Effector memory CD4-positive, alpha-beta T cell (primary cell): ENCODE measurements around the gene PAPSS1.

Experiments
- DNase-seq, 3 donors: peaks; one replicate each; pipeline ENCODE4 v3.0.0-alpha.2; 2020
- H3K27ac ChIP-seq: 2 replicates; pipeline ENCODE4 v1.7.0; 2013; ENCODE audit warnings: mild to moderate bottlenecking, low read length, moderate library complexity; ENCODE audit not compliant: insufficient read depth, poor library complexity, severe bottlenecking
- H3K27me3 ChIP-seq: replicated peaks from 2 replicates; pipeline ENCODE4 v1.7.0; 2013; ENCODE audit warnings: mild to moderate bottlenecking, low read length; ENCODE audit not compliant: insufficient read depth, control insufficient read depth, poor library complexity, severe bottlenecking
- H3K36me3 ChIP-seq: 2 replicates; pipeline ENCODE4 v1.7.0; 2013; ENCODE audit warnings: mild to moderate bottlenecking, low read length, moderate library complexity; ENCODE audit not compliant: control insufficient read depth, insufficient read depth
- H3K4me1 ChIP-seq: 2 replicates; pipeline ENCODE4 v1.7.0; 2013; ENCODE audit warnings: low read length, mild to moderate bottlenecking; ENCODE audit not compliant: control insufficient read depth, insufficient read depth, poor library complexity, severe bottlenecking
- H3K4me3 ChIP-seq: 2 replicates; pipeline ENCODE4 v1.7.0; 2013; ENCODE audit warnings: low read length, low read depth, mild to moderate bottlenecking; ENCODE audit not compliant: insufficient read depth, poor library complexity, severe bottlenecking
- H3K9me3 ChIP-seq: 2 replicates; pipeline ENCODE4 v1.7.0; 2013; ENCODE audit warnings: mild to moderate bottlenecking, low read length, moderate library complexity; ENCODE audit not compliant: control insufficient read depth

Gene PAPSS1

DNA sequence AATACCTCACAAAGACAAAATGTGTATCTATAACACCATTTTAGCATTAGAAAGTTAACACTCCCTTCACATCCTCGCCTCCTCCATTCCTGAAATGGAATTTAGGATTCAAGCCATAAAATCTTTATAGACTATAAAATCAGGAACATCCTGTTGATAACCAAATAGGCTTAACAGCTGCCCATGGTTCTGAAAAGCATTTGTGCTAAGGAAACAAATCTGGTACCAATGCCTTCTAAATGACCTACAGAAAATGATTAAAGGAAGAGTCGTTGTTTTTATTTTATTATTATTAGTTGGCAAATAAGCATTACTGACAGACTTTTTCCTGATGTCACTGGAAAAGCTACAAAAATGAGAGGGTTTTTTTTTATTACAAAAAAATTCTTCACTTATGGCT is 79.8 kb downstream of the PAPSS1 start:
- Histone ChIP-seq H3K27ac (no peak overlapping the region), H3K36me3 (peaks cover 16% of the 10 kb centered on the region), H3K4me1 (no peaks in the 10 kb centered on the region), H3K4me3 (no peak overlapping the region), H3K9me3 (no peaks in the 10 kb centered on the region), H3K27me3 (no peaks in the 10 kb centered on the region)
- no peak for DNase-seq

DNA sequence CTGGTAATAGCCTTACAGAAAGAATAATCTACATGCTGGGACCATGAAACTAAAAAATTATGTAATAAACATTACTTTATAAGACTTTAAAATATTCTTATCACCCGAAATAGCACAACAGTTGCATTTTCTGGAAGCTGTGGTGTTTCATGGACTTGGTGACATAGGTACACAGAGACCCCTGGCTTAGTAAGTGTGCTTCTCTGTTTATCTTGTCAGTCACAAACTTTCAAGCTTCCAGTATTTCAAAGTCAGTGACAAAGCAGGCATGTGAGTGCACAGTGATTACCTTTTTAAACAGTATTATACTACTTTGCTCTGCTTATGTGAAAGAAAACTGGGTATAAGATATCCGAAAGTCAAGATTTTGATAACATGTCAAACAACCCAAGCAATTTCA is 84.3 kb downstream of the PAPSS1 start:
- Histone ChIP-seq H3K36me3 (peaks cover 5% of the 10 kb centered on the region), H3K27me3 (no peaks in the 10 kb centered on the region), H3K4me3 (no peak overlapping the region), H3K4me1 (no peaks in the 10 kb centered on the region), H3K9me3 (no peaks in the 10 kb centered on the region), H3K27ac (no peak overlapping the region)
- no peak for DNase-seq

DNA sequence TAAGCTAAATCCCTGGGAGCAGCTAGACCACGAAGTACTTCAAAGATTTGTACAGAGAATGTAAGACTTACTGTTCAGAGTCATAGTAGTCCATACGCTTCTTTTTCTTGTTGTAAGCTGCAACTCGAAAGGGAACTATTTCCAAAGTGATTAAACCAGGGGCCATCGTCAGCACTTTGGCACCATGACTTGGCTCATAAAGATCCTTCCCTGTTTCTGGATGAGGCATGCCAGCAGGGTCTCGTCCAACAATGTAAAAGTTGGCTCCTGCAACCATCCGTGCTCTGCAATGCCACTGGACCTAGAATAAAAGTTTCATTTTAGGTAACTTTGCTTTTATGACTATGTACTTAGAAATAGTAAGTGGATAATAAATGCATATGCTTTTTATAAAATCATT is 88.5 kb downstream of the PAPSS1 start:
- DNase-seq: no peak
- no peaks in the 10 kb centered on the region for H3K9me3 ChIP-seq
- H3K4me1 ChIP-seq: no peaks in the 10 kb centered on the region
- peaks cover 5% of the 10 kb centered on the region for H3K36me3 ChIP-seq
- H3K27ac ChIP-seq: no peak overlapping the region
- no peaks in the 10 kb centered on the region for H3K27me3 ChIP-seq
- no peak overlapping the region for H3K4me3 ChIP-seq

DNA sequence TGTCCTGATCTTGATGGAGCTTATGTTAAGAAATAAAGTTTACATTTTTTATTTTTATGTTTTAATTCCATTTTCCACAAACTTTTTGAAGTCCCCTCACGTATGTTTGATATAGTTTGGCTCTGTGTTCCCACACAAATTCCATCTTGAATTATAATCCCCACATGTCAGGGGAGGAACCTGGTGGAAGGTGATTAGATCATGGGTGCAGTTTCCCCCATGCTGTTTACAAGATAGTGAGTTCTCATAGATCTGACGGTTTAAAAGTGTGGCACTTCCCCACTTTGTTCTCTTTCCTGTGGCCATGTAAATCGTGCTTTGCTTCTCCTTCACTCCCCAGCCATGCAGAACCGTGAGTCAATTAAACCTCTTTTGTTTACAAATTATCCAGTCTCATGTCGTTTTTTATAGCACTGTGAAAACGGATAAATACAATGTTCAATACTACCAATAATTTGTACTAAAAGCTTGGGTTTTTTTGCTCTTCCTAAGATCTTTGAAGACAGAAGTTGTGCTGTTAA is 89.8 kb downstream of the PAPSS1 start:
- Histone ChIP-seq H3K4me1 (no peaks in the 10 kb centered on the region), H3K27ac (no peak overlapping the region), H3K36me3 (peaks cover 5% of the 10 kb centered on the region), H3K27me3 (no peaks in the 10 kb centered on the region), H3K9me3 (no peaks in the 10 kb centered on the region), H3K4me3 (no peak overlapping the region)
- no peak for DNase-seq

DNA sequence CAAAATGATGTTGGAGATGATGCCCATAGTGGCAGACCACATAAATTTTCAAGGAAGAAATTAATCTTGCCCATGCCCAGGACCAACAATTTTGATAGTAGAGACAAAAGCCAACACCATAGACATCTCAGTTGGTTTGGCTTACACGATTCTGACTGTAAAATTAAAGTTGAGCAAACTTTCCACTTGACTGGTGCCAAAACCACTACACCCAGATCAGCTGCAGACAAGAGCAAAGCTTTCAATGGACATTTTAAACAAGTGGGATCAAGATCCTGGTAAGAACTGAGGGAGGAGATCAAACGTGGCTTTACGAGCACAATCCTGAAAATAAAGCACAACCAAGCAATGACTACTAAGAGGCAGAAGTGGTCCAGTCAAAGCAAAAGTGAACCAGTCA is 90.7 kb downstream of the PAPSS1 start:
- peaks cover 5% of the 10 kb centered on the region for H3K36me3 ChIP-seq

DNA sequence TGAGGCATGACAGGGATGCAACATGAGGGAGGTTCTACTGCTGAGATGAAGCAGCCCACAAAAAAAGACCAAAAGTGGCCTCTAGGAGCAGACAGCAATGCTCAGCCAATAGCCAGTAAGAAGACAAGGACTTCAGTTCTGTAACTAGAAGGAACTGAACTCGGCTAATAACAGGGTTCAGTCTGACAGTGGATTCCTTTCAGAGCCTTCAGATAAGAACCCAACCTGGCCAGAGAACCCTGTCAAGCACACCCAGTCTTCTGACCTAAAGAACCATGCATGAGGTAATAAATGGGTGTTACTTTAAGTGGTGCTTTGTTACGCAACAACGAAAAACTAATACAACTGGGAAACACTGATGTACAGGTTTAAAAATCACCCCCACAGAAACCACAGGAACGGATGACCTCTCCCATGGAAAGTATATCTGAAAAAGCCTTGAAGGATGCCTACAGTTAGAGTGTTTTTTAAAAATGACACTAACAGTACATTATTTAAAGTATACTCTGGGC is 94.6 kb downstream of the PAPSS1 start:
- DNase-seq: no peak
- no peaks in the 10 kb centered on the region for H3K4me1 ChIP-seq
- no peaks in the 10 kb centered on the region for H3K27me3 ChIP-seq
- no peaks in the 10 kb centered on the region for H3K9me3 ChIP-seq
- H3K36me3 ChIP-seq: no peaks in the 10 kb centered on the region
- H3K27ac ChIP-seq: no peak overlapping the region
- H3K4me3 ChIP-seq: no peak overlapping the region

More for the DNA sequence above, 90.7 kb downstream of the PAPSS1 start:
- Histone ChIP-seq H3K4me1 (no peaks in the 10 kb centered on the region), H3K27me3 (no peaks in the 10 kb centered on the region), H3K9me3 (no peaks in the 10 kb centered on the region), H3K27ac (no peak overlapping the region), H3K4me3 (no peak overlapping the region)
- DNase-seq: no peak

DNA sequence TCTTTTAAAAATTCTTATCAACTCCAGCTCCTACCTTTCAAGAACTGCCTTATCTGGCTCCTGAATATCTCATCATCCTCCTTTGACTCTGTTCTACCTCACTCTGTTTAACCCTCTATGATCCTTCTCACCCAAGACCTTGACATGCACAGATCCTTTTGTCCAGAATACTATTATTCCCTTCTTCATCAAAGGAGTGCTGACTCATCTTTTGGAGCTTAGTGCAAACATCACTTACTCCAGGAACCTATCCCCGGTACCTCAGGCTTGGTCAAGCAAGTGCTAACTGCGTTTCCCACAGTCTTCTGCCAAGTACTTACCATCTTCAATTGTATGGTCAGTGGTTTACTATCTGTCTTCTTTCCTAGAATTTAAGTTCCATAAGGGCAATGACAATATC is 96.0 kb downstream of the PAPSS1 start:
- H3K9me3 ChIP-seq: no peaks in the 10 kb centered on the region
- no peaks in the 10 kb centered on the region for H3K36me3 ChIP-seq
- H3K27me3 ChIP-seq: no peaks in the 10 kb centered on the region
- no peak overlapping the region for H3K27ac ChIP-seq
- H3K4me3 ChIP-seq: no peak overlapping the region
- H3K4me1 ChIP-seq: no peaks in the 10 kb centered on the region
- no peak for DNase-seq

DNA sequence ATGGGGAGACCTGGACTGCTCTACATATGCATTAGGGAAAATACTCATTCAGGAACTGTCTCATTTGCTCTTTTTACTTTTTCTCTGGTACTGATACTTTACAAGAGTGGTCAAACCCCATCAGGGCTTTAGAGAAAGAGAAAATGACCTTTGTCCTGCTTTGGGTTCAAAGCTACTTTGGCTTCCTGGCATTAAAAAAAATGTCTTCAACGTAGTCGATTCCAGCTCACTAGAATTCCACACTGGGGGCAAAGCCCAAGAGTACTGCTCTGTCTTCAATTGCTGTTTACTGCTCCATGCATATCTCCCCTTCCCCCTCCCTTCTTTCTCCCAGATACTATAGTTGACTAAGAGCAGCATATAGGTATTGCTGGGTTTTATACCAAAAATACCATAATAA is 98.0 kb downstream of the PAPSS1 start:
- Histone ChIP-seq H3K27me3 (no peaks in the 10 kb centered on the region), H3K4me1 (no peaks in the 10 kb centered on the region), H3K36me3 (no peaks in the 10 kb centered on the region), H3K27ac (no peak overlapping the region), H3K9me3 (no peaks in the 10 kb centered on the region), H3K4me3 (no peak overlapping the region)
- DNase-seq: no peak

DNA sequence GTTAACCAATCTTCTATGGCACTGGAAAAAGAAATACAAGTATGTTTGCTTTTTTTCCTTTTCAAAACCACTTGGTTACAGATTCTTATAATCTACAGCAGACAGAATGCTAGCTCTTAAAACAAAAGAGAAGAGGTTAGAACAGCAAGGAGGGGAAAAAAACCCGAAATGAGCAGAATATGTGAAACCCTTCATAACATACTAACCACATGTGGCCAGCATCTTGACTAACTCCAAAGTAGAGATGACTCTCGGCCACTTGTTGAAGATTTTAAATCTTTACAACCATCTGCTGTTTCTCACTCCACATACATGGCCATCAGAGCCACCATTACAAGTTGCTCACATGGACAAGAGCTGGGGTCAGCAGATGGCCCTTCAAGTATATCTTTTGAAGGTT is 100.3 kb downstream of the PAPSS1 start:
- Histone ChIP-seq H3K4me1 (no peaks in the 10 kb centered on the region), H3K9me3 (no peaks in the 10 kb centered on the region), H3K36me3 (no peaks in the 10 kb centered on the region), H3K27ac (no peak overlapping the region), H3K27me3 (no peaks in the 10 kb centered on the region), H3K4me3 (no peak overlapping the region)
- no peak for DNase-seq

DNA sequence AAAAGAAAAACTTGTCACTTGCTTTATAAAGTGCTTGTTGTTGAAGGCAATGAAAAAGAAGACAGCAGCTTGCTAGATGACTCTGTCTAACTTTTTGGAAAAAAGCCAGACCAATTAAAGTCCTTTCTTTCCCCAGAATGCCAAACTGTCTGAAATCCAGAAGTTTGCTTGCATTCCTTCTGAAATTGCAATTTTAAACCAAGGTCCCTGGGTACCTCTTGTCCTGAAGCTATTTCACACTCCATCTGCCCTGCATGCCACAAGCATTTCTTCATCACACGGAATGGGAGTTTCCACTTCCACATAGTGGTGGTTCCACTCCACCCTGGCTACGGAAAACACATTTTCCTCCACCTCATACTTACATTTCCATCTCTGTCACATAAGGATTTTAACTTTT is 101.0 kb downstream of the PAPSS1 start:
- Histone ChIP-seq H3K9me3 (no peaks in the 10 kb centered on the region), H3K4me3 (no peak overlapping the region), H3K36me3 (no peaks in the 10 kb centered on the region), H3K27me3 (no peaks in the 10 kb centered on the region), H3K4me1 (no peaks in the 10 kb centered on the region), H3K27ac (no peak overlapping the region)
- DNase-seq: no peak
